ENCODE measurements around the gene ST6GALNAC2.
A peak's percentile ranks its signal among the peaks of the same experiment; 100 is the strongest.

Gene ST6GALNAC2

DNA sequence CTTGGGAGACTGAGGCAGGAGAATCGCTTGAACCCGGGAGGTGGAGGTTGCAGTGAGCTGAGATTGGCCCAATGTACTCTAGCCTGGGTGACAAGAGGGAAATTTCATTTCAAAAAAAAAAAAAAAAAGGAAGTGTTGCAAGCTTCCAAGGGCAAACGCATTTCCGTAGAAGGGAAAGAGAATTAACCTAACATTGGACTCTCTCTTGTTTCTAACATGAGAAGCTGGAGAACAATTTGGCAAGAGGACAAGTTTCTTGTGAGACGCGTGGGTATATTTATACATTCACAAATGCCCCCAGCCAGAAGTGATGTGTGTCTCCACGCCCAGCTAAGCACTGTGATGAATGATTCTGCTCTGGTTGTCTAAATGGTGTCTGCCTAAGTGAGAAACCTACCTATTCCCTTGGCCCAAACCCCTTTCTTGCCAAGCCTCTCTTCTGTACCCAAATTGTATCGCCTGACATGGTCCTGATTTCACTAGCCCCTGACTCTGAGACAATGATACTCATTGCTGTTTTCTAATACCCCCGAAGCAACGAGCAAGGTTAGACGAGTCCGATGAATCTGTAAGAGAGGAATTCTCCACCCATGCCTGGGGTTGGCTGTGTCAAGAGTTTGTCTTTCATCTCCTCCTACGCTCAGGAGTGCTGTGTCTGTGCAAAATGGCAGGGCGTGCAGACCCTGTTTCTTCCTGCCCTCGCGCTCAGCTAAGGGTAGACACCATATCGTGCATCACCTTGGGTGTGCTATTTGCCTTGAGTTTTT is 14.2 kb upstream of the ST6GALNAC2 start:
- DNase-seq: no peak

DNA sequence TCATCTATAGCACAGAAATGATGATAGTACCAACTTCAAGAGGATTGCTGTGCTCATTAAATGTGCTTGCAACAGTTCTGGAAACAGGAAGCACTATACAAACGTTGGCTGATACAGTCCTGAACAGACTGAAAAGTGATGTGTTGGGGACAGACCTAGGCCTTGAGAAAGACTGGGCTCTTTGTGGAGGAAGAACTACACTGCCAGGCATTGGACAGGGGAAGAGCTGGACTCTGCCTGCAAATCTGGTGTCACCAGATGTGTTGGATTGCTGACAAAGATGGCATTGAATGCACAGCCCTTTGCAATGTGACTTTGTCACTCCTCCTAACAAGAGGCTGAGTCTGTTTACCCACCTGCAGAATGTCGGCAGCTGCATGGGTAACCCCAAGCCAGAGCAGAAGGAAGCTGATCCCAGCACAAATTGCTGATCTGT is 12.4 kb upstream of the ST6GALNAC2 start:
- DNase-seq: peak; percentile 35 to 41

DNA sequence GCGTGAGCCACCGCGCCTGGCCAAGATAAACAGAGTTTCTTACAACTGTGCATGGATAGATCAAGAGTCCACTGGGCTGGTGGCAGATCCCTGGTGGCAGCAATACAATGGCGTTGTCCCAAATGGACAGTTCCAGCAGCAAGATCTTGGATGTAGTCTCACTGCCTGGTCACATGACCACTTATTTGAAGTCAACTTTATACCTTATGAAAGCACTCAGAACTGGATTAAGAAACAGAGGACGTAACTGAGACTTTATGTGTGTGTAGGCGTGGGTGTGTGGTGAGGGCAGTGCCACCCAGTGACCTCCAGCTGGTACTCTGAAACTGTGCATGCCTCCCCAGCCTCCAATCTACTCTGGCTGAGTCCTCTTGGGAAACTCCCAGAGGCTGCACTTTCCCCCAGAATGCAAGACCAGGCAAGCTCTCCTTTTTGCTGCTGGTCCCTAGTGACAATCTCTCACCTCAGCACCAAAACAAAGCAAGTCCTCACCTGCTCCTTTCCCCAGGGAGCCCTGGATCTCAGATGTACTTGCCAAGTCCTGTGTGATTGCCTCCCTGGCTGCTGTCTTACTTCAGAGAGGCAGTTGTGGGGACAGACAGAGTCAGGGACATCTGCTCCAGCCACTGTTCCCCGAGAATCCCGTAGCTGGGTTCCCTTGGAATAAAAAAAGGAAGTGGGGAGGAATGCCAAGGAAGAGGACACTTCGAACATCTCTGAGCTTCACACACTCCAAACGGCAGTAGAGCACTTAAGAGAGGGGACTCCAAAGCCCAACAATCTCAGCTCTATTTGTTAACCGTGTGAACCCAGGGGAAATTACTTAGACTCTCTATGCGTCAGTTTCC is 11.7 kb upstream of the ST6GALNAC2 start:
- no peak for DNase-seq

DNA sequence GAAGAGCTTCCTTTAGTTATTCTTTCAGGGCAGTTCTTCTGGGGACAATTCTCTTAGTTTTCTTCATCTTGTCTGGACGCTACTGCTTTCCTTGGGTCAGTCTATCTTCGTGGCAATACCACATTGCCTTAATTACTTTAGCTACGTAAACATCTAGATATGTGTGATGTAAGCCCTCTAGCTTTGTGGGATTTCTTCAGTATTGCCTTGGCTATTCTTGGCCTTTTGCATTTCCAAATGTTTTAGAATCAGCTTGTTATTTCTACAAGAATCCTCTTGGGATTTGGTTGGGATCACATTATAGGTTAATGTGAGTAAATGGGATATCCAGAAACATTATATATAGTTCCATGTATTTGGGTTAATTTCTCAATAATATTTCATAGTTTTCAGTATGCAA is 9.0 kb upstream of the ST6GALNAC2 start:
- DNase-seq: no peak

DNA sequence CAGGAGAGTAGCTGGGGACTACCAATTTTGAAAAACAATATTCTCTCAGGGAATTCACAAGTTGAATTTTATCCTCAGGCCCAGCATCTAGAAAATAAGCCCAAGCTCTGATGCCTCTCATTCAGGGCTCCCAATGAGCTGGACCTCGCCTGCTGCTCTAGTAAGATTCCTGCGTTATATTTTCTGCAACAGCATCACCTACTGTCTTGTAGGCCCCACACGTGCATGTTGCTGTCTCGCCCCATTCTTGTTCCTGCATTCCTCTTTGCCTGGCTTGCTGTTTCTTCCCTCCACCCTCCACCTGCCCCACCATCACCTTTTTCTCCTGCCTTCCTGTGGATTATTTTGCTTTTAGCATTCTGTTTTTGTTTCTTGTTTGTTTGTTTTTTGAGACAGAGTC is 8.3 kb upstream of the ST6GALNAC2 start:
- DNase-seq: no peak

DNA sequence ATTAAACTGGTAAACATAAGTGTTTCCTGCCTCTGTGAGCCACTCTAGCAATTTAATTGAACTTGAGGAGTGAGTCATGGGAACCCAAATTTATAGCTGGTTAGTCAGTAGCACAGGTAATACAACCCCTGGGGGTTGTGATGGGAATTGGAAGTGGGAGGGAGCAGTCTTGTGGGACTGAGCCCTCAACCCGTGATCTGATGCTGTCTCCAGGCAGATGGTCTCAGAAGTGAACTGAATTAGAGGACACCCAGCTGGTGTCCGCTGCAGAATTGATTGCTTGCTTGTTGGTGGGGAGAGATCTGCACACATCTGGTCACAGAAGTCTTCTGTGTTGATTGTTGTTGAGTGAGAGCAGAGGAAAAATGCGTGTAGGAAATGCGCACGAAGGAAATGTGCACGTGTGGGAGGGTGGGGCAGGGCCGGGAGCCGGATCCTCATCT is 7.7 kb upstream of the ST6GALNAC2 start:
- DNase-seq: no peak

DNA sequence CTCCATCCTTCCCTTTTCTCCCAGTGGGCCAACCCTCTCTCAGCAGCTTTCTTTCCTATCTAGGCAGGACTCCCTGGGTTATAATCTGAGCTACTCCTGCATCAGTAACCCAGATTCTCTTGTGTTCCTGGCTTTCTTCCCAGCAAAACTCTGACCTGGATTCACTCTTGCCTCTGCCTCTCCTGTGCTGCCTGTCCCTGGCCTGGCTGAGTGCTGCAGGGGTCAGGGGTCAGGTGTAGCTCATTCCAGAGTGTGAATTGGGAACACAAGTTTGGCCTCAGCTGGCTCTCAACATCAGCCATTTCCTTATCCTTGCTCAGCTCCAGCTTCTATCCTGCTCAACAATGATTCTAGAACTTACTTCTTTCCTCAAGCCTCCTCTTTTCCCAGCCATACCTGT is 2.5 kb upstream of the ST6GALNAC2 start:
- no peak for DNase-seq

DNA sequence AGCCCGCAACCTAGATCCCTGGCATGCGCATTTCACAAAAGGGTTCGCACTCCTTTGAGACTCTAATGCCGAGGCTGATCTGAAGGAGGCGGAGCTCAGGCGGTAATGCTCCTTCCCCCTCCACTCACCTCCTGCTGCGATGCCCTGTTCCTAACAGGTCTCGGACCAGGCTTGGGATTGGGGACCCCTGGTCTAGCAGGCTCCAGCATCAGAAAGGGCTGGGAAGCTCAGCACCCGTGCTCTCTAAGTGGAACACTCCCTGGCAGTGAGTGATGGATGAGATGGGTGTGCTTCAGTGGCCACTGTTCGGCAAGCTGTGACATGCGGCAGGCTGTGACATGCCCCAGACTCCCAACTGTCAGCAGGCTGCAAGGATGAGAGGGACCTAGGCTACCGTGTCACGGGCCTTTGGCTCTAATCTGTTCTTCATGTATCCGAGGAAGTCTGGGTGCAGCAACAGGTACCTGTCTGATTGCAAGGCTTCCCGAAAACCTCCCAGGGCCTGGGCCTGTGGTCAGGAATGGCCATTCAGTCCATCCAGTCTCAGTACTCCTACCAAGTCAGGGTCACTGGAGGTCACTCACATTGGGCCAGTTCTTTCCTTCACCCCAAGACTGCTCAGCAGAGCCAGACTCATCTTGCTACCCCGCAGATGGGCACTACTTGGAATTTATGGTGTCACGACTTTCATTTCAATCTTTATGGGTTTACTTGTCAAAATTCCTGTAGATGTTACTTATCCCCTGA is 1.3 kb upstream of the ST6GALNAC2 start:
- DNase-seq: no peak

DNA sequence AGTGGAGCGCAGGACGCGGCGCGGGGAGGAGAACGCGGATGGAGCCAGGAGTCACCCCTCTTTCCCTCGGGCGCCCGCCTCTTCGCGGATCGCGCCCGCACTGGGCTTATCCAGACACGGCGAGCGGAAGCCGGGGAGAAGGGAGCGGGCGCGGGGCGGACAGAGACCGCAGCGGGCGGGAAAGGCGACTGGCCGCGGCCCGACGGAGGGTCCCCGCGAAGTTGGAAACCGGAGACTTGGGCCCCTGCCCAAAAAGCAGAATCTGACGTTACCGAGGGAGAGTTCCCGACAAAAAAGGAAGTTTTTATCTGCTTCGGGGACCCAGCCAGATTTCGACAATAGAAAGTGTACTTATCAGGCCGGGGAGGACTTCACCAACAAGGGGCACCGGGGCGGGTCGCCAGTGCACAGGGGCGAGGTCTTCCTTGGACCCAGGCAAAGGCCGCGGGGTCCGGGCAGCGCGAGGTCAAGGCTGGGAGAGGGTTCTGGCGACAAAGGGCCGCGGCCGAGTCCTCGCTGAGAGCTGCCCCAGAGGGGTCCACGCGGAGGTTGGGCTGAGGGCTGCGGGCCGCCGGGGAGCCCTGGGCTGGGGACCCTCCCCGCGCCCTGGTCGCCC is 519 bp downstream of the ST6GALNAC2 start:
- peak in 1 of 2 donors; percentile 26 for DNase-seq

DNA sequence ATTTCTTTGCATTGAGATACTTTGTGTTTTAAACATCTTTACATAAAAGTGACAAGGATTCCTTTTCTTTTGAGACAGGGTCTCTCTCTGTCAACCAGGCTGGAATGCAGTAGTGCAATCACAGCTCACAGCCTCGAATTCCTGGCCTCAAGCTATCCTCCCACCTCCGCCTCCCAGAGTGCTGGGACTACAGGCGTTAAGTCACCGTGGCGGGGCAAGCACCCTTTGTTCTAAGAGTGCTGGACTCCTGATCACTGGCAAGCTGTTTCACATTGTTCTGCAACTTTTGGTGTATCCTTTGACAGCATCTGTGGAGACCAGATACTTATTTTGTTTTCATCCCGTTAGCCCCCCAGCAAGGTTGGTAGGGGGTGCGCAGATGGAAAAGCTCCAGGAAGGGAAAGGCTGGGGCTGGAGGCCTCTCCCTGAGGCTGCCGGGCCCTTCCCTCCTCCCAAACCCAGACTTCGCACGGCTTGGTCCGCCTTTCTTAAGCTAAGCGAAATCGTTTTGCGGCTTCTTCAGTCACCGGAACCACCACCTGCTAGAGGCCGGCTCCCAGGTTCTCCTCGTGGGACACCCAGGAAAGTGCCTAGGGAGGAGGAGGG is 1.1 kb downstream of the ST6GALNAC2 start:
- DNase-seq: no peak

DNA sequence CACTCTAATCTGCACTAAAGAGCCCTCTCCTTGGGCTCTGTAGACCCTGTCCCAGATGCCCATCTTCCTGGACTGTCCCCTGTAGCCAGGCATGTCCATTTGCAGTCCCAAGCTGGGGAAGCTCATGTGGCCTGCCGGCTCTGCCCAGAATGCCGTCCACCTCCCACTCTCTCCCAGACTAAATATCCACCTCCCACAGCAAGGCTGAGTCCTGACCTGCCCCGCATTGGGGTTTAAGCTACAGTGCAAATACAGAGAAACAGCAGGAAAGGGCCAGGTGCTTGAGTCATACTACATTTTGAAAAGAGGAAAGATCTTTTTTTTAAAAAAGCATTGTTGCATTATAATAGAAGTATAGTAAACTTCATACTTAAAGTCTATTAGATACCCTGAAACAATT is 3.0 kb downstream of the ST6GALNAC2 start:
- no peak for DNase-seq

DNA sequence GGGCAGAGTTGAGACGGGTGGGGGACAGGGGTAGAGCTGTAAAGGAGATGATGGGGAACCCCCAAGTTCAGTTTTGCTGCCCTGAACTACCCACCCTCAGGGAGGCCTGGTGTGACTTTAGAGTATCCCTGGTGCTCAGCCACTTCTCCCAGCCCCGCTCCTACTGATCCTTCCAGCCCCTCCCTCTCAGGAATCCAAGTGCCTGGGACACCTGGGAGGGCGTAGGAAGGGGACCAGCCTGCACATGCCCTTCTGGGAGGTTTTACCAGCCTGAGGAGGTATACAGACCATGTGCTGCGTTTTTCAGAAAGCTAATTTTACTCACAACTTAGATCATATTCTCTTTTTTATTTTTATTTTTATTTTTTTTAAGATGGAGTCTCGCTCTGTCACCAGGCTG is 4.1 kb downstream of the ST6GALNAC2 start:
- no peak for DNase-seq

DNA sequence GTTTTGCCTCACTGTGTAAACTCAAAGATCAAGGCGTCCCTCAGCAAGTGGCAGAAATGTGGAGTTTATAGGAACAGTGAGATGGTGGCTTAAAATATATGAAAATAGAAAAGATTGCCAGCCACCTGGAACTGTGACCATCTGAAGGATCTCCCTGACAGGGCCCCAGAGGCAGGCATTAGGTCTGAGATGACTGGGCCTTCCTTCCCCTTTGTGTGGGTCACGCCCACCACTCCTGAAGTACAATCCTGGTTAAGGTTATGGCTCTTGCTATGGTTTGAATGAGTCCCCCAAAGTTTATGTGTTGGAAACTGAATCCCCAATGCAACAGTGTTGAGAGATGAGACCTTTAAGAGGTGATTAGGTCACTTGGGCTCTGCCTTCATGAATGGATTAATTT is 6.4 kb downstream of the ST6GALNAC2 start:
- DNase-seq: no peak

DNA sequence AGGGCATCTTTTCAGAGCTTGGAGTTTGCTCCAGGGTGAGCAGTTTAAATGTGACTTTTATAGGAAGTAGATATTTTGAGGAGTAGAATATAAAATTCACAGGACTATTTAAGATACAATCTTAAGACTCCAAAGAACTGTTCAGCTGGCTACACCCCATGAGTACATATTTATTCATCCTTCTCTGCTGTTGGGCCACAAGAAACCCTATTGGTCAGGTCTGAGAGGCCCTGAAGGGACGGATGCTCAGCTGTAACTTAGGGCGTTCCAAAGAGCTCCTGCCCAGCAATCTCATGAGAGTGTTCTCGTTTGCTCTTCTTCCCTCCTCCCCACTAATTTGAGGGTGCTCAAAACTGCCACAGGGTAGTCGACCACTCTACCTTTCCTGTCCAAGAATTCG is 7.3 kb downstream of the ST6GALNAC2 start:
- DNase-seq: no peak

DNA sequence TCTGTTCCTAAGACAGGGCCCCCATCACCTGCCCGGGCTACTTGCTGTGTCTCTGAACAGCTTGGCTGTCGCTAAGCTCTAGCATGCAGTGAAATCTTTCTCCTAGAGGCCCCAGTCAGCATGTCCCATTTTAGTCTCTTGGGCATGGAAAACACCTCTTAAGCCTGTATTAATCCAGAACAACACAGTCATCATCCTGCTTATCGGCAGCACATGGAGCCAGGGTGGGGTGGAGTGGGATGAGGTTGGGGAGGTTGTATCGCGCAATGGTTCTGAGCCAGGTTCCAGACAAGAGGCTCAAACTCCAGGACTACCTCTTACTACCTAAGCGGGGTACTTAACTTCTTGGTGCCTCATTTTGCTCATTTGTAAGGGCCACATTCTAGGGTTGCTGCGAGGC is 7.8 kb downstream of the ST6GALNAC2 start:
- no peak for DNase-seq

DNA sequence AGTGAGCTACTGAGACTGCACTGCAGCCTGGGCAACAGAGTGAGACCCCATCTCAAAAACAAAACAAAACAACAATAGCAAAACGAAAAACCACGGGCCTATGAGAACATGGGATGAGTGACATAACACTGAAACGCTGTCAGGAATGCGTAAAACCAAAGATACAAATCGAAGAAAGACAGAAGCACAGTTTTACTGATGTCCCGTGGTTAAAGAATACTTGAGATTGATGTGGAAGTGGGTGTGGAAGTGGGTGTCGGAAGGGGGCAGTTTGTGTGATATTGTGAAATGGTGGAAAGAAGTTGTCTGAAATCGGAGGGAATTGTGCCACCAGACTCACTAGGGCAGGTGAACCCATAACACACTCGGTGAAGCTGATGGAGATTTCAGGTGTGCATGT is 9.5 kb downstream of the ST6GALNAC2 start:
- no peak for DNase-seq

DNA sequence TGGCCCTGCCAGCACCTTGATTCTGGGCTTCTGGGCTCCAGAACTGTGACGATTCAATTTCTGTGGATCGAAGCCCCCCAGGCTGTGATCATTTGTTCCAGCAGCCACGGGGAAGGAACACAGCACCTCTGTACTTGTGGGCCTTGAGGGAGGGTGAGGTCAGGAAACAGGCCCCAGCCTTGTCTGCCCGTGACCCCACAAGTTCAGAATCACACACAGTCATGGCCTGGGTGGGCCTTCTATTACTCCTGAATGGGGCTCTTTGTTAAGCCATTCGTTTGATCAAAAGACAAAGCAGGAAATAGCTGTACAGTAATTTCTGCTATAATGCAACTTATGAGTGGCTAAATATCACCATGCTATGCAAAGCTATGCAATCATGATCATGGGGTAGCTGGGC is 10.1 kb downstream of the ST6GALNAC2 start:
- DNase-seq: no peak

DNA sequence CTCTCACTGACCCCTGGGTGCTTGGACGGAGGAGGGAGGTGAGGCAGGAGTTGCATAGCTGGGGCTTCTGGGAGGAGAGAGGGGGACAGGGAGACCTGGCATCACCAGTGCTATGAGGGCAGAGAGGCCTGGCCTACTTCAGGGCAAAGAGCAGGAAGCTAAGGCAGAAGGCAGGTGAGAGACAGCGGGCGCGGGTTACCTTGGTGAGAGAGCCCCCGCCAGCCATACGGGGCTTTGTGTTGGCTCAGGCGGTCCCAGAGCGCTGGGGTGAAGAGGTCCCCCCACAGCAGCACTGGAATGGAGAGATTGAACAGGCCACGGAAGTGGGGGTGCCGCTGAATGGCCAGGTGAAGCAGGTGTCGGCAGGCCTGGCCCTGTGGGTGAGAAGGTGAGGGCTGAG is 11.5 kb downstream of the ST6GALNAC2 start:
- no peak for DNase-seq

DNA sequence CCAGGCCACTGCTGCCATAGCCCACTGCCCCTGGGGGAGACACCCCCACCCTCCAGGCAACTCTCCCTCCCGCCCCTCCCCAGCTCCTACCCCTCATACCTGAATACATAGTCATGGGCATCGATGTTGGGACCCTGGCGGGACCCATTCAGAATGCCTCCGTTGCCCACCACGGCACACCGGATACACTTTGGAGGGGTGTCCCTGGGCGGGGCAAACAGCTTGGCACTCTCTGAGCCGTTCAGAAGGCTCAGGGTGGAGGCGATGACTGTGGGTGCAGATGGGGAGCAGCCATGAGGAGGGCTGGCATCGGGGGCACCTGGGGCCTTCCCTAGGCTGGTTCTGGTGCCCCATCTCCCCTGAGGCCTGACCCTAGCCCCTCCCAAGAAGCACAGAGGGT is 12.6 kb downstream of the ST6GALNAC2 start:
- no peak for DNase-seq

DNA sequence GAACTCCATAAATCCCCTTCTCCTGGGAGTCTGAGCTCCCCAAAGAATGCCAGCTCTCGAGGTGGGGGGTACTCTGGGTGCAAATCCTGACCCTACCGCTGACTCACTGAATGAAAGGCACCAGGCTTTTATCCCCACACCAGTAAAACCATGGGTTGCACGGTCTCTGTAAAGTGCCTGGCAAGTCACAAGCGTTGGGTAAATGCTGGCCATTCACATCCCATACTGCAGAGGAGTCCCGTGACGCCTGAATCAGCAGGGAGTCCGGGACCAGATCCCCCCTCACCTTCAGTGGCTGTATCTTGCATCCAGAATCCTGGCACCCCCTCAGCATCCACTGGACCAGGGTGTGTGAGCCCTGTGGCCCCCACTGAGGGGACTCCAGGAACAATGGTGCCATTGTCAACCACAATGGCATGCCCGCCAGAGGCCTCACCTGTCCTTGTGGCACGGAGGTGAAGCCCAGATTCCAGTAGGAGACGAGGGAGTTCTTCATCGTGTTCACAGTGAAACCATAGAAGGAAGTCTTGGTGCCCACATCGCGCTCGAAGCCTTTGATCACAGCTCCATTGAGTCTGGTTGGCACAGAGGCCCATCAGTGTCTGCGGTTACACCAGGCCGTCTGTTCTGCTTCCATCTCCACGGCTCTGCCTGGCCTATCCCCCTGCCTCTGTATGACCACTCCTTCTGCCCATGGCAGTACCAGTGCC is 13.3 kb downstream of the ST6GALNAC2 start:
- no peak for DNase-seq

DNA sequence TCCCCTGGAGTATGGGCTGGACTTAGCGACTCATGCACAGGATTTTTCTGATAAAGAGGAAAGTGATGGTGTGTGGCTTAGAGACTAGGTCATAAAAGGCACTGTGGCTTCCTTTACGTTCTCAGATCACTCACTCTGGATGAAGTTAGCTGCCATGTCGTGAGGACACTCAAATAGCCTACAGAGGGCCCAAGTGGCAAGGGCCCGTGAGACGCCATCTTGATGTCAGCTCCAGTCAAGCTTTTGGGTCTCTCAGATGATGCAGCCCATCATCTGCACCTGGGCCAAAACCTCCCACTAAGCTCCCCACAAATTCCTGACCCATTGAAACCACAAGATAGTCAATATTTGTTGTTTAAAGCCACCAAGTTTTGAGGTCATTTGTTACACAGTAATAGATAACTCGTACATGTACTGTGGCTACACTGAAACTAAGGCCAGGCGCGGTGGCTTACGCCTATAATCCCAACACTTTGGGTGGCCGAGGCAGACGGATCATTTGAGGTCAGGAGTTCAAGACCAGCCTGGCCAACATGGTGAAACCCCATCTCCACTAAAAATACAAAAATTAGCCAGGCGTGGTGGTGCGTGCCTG is 14.7 kb downstream of the ST6GALNAC2 start:
- no peak for DNase-seq

Data from hippocampal formation (tissue), 2 donors.